ENCODE measurements around the gene LRRC42.

DNA sequence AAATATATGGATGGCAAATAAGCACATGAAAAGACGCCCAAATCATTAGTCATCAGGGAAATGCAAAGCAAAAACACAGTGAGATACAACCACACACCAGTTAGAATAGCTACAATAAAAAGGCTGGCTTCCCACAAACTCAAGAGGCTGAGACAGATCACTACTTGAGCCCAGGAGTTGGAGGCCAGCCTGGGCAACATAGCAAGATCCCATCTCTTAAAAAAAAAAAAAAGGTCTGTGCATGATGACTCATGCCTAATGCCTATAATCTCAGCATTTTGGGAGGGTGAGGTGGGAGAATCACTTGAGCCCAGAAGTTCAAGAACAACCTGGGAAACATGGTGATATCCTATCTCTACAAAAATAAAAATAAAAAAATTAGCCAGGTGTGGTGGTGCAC lies 52.1 kb downstream of the LRRC42 start:
- TF ChIP-seq ZNF423 (tag by site-specific recombination; IDR thresholded peaks at IDR 0.05) (no peak), ZNF677 (tag by site-specific recombination; IDR thresholded peaks at IDR 0.05) (no peak), IKZF3 (tag by site-specific recombination; IDR thresholded peaks at IDR 0.05) (no peak), ZNF10 (tag by site-specific recombination; IDR thresholded peaks at IDR 0.05) (no peak), BCL11A (tag by site-specific recombination; IDR thresholded peaks at IDR 0.05; ENCODE audit: low read depth) (no peak), ZNF394 (tag by site-specific recombination; IDR thresholded peaks at IDR 0.05; ENCODE audit: borderline replicate concordance) (no peak)
- TF ChIP-seq, protein P1, sequence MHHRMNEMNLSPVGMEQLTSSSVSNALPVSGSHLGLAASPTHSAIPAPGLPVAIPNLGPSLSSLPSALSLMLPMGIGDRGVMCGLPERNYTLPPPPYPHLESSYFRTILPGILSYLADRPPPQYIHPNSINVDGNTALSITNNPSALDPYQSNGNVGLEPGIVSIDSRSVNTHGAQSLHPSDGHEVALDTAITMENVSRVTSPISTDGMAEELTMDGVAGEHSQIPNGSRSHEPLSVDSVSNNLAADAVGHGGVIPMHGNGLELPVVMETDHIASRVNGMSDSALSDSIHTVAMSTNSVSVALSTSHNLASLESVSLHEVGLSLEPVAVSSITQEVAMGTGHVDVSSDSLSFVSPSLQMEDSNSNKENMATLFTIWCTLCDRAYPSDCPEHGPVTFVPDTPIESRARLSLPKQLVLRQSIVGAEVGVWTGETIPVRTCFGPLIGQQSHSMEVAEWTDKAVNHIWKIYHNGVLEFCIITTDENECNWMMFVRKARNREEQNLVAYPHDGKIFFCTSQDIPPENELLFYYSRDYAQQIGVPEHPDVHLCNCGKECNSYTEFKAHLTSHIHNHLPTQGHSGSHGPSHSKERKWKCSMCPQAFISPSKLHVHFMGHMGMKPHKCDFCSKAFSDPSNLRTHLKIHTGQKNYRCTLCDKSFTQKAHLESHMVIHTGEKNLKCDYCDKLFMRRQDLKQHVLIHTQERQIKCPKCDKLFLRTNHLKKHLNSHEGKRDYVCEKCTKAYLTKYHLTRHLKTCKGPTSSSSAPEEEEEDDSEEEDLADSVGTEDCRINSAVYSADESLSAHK (tag by site-specific recombination; IDR thresholded peaks at IDR 0.05) = no peak
- TF ChIP-seq, protein P2, sequence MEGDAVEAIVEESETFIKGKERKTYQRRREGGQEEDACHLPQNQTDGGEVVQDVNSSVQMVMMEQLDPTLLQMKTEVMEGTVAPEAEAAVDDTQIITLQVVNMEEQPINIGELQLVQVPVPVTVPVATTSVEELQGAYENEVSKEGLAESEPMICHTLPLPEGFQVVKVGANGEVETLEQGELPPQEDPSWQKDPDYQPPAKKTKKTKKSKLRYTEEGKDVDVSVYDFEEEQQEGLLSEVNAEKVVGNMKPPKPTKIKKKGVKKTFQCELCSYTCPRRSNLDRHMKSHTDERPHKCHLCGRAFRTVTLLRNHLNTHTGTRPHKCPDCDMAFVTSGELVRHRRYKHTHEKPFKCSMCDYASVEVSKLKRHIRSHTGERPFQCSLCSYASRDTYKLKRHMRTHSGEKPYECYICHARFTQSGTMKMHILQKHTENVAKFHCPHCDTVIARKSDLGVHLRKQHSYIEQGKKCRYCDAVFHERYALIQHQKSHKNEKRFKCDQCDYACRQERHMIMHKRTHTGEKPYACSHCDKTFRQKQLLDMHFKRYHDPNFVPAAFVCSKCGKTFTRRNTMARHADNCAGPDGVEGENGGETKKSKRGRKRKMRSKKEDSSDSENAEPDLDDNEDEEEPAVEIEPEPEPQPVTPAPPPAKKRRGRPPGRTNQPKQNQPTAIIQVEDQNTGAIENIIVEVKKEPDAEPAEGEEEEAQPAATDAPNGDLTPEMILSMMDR (tag by site-specific recombination; IDR thresholded peaks at IDR 0.05) = no peak
- TF ChIP-seq, protein P3, sequence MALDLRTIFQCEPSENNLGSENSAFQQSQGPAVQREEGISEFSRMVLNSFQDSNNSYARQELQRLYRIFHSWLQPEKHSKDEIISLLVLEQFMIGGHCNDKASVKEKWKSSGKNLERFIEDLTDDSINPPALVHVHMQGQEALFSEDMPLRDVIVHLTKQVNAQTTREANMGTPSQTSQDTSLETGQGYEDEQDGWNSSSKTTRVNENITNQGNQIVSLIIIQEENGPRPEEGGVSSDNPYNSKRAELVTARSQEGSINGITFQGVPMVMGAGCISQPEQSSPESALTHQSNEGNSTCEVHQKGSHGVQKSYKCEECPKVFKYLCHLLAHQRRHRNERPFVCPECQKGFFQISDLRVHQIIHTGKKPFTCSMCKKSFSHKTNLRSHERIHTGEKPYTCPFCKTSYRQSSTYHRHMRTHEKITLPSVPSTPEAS (tag by site-specific recombination; IDR thresholded peaks at IDR 0.05) = no peak
- TF ChIP-seq, protein P4, sequence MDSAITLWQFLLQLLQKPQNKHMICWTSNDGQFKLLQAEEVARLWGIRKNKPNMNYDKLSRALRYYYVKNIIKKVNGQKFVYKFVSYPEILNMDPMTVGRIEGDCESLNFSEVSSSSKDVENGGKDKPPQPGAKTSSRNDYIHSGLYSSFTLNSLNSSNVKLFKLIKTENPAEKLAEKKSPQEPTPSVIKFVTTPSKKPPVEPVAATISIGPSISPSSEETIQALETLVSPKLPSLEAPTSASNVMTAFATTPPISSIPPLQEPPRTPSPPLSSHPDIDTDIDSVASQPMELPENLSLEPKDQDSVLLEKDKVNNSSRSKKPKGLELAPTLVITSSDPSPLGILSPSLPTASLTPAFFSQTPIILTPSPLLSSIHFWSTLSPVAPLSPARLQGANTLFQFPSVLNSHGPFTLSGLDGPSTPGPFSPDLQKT (IDR thresholded peaks at IDR 0.05; ENCODE audit: borderline replicate concordance, low read depth, low read length) = no peak
- TF ChIP-seq, protein P5, sequence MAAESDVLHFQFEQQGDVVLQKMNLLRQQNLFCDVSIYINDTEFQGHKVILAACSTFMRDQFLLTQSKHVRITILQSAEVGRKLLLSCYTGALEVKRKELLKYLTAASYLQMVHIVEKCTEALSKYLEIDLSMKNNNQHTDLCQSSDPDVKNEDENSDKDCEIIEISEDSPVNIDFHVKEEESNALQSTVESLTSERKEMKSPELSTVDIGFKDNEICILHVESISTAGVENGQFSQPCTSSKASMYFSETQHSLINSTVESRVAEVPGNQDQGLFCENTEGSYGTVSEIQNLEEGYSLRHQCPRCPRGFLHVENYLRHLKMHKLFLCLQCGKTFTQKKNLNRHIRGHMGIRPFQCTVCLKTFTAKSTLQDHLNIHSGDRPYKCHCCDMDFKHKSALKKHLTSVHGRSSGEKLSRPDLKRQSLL (tag by site-specific recombination; IDR thresholded peaks at IDR 0.05) = no peak
